NCI-H446 treated with DMSO at 0.1 percent for 48 hours (cell line): ENCODE data around the gene TUBA3C.
"Not testable (repeated sequence)": the region's sequence is repeated elsewhere in the genome, so short reads cannot be mapped to it uniquely, and the experiment has no call there.

Experiments used
- DNase-seq: peaks from one replicate; lab custom pipeline; 2025; lab: John Stamatoyannopoulos, UW

TUBA3C gene

DNA sequence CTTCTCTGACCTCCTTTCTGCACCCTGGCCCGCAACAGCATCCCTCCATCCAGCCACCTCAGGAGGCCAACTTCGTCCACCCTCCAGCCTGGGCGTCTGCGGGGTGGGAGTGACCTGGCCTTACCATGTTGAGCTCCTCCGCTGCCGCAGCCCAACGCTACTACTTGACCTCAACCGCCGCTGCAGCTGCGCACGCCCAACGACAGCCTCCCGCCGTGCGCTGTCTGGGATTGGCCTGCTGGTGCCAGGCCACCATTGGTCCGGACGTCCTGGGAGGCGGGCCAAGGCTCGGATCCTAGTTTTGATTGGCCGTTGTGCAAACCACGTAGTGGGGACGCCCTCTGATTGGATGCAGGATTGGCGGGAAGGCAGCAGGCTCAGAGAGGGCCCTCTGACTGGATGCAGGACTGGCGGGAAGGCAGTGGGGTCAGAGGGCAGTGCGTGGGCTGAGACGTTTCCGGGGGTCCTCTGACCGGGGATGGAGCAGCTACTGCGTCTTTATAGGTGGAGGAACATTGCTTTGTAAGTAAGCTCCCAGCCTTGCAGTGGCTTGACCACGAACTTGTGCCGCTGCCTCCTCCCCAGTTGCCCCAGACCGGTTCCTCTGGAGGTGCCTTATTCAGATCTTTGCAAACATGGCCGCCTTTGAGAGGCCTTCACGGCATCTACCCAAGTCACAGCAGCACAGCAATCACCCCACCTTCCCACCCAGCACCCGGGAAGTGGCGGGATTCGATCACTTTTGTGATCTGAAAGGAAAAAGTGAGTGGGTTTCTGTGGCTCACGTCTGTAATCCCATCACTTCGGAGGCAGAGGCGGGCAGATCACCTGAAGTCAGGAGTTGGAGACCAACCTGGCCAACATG lies at the start of gene TUBA3C:
Gene TUBA3C, minus strand, starts transcription at position 204 of the 865 bp plus-strand sequence. Its CDS starts 77 bp downstream, at position 127.
- DNase-seq, result peak; percentile 83

GRCh38 chr13:19207413-19207812 lies 25.8 kb upstream of the TUBA3C start:
- DNase-seq, result not testable (repeated sequence)

- not testable (repeated sequence) for DNase-seq
Observed at GRCh38 chr13:19192622-19193021, 11.0 kb upstream of the TUBA3C start.

DNA sequence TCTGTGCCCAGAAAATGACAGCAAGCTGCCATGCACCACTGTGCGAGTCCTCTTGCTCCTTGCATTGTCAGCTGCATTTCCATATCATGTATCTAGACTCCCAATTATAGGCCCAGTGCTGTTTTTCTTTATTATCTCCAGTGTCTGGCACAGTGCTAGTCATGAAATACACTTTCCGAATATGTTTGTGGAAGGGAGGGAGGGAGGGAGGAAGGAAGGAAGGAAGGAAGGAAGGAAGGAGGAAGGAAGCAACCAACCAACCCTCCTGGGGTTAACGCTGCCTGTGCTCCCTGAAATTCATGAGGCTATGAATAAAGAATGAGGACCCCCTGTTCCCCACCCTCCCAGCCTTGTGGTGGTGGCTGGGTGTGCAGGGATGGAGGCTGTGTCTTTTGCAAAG lies 8.3 kb upstream of the TUBA3C start:
- not testable (repeated sequence) for DNase-seq

DNA sequence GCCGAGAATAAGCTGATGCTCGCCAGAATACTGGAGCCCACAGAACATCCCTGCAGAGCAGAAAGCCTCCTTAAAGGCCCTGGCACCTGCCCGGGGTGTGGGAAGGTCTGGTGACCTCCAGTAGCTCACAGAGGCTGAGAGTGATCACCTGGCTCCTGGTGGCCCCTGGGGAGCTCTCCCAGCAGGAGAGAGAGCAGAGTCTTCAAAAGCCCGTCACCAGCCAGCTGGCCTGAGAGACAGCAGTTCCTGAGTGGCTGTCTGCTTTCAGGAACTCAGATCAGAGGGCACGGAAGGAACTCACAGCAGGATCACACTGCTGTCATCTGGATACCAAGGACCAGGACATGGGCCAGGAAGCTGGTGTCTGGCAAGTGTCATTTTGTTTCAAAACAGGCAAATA lies 7.7 kb upstream of the TUBA3C start:
- not testable (repeated sequence) for DNase-seq

DNA sequence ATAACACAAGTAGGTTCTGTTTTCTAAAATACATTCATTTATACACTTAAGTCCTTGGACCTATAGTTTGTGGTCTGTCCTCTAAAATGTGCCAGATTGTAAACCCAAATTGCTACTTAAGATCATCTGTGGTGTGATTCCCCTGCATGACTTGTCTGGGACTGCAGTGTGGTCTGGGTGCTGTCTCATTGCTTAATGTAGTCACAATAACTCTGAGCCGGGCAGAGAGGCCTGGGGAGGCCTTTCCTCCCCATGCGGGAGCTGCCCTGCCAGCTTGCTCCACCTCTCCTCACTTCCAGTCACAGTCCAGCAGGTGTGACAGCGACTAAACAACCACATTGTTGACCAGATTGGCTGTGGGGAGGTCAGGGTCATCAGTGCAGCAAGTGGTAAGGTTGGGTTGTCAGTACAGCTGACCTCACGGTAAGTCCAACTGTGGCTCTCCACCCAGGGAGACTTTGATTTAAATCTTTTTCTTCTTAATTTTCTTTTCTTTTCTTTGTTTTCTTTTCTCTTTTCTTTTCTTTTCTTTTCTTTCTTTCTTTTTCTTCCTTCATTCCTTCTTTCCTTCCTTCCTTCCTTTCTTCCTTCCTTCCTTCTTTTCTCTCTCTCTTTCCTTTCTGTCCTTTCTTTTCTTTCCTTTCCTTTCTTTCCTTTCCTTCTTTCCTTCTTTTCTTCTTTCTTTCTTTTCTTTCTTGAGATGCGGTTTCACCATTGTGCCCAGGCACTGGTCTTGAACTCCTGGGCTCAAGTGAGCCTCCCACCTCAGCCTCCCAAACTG lies 4.4 kb upstream of the TUBA3C start:
- no peak for DNase-seq

DNA sequence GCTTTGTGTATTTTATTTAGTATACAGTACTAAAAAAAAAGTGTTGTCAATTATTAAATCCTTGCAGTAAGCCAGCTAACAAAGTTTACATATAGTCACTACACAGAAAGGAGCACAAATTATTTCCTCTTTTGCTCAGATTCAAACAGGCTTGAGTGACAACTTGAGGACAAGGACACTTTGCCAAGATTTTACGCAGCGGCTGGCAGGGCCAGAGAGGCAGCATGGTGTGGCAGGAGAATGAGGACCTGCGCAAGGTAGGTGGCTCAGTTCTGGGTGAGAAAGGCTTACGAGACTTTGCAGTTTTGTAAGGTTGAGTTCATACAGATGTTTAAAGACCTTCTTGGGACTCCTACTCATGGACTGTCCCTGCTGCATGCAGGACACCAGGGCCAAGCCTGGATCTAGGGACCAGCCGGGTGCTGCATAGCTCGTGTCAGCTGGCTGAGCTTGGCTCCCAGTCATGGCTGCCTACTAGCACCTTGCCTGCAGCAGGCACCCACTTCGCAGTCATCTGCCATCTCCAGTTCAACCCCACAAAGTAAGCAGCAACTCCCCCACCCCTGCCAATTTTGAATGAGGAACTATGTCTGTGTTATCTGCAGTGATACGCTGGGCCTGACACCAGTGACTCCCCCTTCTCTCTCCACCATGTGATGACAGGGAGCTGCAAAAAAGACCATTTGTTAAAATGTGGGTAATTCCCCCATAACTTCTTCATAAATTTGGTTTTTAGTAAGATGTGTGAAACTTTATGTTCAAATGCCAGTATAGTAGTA lies 3.7 kb upstream of the TUBA3C start:
- DNase-seq, result no peak

- DNase-seq, result no peak
Observed at GRCh38 chr13:19184176-19184575, 2.6 kb upstream of the TUBA3C start.

- no peak for DNase-seq
Observed at GRCh38 chr13:19183676-19184075, 2.1 kb upstream of the TUBA3C start.

DNA sequence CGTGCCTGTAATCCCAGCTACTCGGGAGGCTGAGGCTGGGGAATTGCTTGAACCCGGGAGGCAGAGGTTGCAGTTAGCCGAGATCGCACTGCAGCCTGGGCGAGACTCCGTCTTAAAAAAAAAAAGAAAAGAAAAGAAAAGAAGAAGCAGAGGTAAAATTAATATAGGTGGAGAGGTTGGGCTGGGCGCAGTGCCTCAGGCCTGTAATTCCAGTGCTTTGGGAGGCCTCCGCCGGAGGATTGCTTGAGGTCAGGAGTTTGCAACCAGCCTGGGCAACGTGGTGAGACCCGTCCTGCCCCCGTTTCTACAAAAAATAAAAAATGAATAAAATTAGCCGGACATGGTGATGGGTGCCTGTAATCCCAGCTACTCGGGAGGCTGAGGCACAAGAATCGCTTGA lies 912 bp upstream of the TUBA3C start:
- no peak for DNase-seq

DNA sequence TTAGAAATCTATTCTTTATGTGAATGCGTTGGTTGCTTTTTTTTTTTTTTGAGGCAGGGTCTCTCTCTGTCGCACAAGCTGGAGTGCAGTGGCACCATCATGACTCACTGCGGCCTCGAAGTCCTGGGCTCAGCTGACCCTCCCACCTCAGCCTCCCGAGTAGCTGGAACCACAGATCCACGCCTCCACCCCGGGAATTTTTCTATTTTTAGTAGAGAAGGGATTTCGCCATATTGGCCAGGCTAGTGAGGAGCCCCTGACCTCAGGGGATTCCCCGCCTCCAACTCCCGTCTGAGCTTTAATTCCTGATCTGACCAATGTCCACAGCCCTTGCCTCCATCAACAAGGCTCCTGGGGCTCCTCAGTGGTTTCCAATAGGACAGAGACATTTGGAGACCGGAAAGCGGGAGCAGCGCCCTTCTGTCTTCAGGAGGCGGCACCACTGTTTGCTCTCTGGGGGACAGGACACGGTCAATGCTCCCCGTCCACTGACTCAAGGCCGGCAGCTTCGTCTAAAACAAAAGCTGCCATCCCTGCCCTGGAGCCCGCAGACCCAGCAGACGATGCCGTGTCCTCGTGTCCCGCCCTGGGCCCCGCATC lies 503 bp downstream of the TUBA3C start:
- DNase-seq, result no peak

DNA sequence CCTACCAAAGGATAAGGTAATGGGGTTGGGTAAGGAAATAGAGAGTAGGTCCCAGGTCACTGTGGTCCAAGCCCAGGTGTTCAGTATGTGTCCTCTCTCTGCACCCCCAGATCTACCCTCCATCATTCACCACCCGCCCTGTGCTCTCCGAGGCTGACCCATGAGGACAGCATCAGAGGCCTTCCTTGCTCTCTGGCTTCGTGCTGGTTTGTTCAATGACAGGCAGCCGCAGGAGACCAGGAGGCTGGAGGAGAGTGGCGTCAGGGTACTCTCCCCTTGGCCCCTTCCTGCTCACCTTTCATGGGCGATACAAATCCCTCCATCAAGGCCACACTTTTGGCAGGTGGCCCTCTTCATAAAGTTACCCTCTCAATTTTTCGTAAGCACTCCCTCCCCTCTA lies 1.7 kb downstream of the TUBA3C start:
- no peak for DNase-seq

DNA sequence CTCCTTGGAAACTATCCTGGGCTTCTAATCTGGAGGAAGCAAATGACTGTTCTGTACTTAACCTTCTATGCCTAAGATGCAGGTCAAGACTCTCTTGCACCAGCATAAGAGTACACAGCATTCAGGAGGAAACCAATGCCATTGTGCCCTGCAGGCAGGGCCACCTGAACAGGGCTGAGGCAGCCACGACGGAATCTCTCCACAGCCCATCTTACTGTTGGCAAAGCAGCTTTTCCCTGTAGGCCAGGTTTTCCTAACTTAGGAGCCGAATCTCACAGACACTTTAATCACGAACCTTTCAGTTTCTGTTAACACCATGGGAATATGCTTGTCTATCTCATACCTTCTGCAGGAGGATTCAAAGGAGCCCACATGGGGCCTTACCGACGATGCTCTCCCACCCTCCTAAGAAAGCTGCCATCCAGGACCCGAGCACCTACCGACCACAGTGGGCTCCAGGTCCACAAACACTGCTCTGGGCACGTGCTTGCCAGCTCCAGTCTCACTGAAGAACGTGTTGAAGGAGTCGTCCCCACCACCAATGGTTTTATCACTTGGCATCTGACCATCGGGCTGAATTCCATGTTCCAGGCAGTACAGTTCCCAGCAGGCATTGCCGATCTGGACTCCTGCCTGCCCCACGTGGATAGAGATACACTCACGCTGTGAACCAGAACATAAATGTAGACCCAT lies 2.6 kb downstream of the TUBA3C start:
- no peak for DNase-seq

DNA sequence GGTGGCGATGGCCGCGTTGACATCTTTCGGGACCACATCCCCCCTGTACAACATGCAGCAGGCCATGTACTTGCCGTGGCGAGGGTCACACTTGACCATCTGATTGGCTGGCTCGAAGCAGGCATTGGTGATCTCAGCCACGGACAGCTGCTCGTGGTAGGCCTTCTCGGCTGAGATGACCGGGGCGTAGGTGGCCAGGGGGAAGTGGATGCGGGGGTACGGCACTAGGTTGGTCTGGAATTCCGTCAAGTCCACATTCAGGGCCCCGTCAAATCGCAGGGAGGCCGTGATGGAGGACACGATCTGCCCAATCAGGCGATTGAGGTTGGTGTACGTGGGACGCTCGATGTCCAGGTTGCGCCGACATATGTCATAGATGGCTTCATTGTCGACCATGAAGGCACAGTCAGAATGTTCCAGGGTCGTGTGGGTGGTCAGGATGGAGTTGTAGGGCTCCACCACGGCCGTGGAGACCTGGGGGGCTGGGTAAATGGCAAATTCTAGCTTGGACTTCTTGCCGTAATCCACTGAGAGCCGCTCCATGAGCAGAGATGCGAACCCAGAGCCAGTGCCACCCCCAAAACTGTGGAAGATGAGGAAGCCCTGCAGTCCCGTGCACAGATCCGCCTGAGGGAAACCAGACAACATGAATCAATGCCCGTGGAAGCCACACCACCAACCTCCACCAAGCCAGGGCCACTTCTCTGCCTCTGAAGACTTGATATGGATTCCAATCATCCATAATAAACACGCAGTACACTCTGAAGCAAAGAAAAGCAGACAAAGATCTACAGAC lies 4.4 kb downstream of the TUBA3C start:
- not testable (repeated sequence) for DNase-seq

DNA sequence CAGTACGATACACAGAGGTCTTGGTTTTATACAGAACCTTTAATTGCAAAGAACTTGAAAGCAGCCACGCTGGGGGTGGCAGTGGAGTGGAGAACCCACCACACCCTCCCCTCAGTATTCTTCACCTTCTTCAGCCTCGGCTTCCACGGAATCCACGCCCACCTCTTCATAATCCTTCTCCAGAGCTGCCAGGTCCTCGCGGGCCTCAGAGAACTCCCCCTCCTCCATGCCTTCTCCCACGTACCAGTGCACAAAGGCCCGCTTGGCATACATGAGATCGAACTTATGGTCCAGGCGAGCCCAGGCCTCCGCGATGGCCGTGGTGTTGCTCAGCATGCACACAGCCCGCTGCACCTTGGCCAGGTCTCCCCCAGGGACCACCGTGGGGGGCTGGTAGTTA lies 7.9 kb downstream of the TUBA3C start:
- DNase-seq, result no peak

DNA sequence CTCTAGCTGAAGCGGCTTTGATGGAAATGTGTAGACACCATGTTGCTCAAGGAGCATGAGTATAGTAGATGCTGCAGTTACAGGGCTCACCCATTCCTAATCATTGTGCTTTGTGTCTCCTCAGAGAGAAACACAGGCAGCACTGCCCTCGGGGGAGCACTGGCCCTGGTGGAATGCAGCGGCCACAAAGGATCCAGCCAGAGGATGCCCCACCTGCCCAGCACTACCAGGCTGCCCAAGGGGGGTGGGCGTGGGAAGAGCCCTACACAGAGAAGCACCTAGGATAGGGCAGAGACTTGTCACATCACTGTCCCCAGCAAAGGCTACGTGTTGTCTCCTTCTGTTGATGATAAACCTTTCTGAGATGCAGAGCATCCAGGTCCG lies 9.0 kb downstream of the TUBA3C start:
- no peak for DNase-seq

DNA sequence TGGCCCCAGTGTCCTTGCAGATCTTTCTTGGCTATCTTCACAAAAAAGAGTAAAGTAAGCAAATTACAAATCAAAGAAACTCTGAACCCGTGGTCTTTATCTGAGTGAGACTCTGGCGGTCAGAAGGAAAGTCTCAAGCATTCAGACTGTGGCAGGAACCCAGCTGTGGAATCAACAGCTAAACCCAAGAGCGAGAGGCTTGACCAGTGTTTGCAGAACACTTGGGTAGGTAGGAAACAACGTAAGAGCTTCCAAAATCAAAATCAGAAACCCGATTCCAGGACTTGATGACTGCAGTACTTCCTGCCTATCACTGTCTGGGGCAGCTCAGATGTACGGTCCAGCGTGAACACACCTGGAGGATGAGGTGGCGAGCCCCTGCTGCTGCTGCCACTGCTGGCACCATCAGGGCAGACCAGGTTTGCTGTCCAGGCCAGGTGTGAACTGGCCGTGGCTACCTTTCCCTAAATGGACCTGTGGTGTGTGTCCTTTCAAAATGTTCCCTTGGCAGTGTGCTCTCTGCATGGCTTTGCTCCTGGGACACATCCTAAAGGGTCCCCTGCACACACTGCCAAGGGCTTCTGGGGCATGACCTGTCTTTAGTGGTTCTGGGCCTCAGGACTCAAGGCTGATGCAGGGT lies 9.5 kb downstream of the TUBA3C start:
- DNase-seq, result no peak

GRCh38 chr13:19171563-19171962 lies 10.1 kb downstream of the TUBA3C start:
- no peak for DNase-seq

GRCh38 chr13:19169991-19170390 lies 11.6 kb downstream of the TUBA3C start:
- no peak for DNase-seq

DNA sequence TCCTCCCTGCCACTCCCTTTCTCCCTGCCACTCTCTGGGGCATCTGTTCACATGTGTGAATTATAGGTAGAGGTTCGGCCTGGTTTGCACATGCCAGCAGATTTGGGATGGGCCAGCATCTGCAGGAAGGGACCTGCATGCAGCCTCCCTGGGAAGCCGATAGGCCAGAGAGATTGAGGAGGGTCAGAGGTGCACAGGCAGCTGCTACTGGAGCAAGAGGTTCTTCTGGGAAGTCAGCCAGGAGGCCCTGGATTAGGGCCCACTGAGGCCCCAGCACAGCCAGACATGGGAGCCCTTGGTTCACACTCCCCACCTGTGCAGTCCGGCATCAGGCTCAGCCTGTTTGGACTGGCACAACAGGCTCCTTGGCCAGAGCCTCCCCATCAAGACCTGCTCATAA lies 12.1 kb downstream of the TUBA3C start:
- no peak for DNase-seq
